NCI-H146 (cell line): ENCODE results near the gene SELENOP.
"Not testable (repeated sequence)": the region's sequence is repeated elsewhere in the genome, so short reads cannot be mapped to it uniquely, and the experiment has no call there.

Source experiments
- DNase-seq: peaks from one replicate; lab custom pipeline; 2025; lab: John Stamatoyannopoulos, UW

SELENOP gene

GRCh38 chr5:42826757-42827515 lies 15.2 kb upstream of the SELENOP start:
- DNase-seq: no peak

DNA sequence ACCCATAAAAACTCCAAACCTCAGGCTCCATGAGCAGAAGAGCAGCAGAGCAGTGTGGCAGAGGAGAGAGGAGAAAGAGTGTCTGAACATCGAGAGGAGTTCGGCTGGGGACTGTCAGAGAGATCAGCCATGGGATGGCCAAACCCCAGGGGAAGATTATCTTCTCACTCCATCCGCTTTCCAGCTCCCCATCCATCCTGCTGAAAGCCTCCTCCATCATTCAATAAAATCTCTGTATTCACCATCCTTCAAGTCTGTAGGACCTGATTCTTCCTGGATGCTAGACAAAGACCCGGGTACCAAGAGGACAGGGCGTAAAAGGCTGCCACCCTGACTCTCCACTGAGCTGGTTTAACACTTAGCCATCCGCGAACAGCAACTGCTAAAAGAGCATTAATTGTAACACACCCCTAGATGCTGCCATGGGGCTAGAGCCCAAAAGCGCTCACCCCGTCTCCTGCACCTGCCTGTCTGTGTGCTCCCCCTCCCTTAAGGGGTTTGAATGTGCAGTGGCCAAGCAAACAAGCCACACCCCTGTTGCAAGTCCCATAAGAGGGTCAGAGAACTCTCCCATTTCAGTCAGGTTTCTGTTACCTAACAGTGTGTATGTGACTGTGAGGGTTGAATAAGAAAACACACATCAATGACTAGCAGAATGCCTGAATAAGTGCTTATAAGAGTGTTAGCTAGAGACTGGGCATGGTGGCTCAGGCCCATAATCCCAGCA lies 13.9 kb upstream of the SELENOP start:
- DNase-seq: no peak

DNA sequence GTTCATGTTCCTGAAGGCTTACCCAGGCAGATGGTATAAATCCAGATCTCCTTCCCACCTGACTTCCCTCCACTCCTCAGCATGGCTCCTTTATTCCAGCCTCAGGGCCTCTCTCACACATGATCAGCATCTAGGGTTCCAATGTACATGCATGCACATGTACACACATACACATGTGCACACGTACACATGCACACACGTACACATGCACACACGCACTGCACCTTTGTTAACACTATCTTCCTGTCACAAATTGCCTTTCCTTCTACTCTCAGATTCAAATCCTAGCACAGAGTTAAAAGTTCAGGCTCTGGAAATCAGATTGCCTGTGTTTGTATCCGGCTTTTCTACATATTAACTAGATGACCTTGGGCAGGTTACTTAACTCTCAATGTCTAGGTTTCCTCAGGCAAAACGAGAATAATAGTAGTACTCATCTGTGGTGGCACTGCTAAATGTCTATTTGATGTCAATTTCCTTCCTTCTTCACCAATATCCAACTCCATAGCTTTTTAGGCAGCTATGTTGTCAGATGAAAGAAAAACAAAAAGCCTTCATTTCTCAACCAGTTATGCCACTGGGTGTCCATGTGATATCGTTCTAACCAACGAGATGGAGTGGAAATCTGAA lies 12.8 kb upstream of the SELENOP start:
- no peak for DNase-seq

DNA sequence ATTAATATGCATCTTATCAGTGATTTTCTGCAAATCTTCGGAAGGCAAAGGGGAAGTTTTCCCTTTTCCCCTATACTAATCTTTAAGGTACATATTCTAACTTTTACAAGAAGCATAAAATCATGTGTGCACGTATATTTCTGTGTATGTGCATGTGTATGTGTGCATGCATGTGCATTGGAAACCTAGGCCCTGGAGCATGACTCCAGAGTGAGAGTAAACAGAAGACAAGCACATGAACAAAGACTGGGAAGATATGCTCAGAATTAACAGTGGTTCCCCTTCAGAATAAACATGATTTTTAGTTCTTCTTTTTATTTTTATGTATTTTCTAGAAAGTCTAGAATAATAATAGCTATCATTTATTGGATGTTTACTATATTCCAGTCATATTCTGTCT lies 10.9 kb upstream of the SELENOP start:
- no peak for DNase-seq

DNA sequence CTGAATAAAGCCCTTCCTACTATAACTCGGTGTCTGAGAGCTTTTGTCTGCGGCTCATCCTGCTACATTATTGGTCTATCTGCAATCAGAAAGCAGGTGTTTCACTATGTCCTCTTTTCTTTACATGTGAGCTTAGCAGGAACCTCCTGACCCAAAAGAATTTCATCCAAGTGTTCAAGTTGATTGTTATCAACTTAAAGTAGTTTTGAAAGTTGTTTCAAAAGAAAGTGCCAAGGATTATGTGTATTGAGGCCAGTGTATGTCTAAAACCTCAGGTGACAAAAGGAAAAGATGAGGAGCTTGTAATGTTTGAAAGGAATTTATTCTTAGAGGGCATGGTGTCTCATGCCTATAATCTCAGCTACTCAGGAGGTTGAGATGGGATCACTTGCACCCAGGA lies 8.1 kb upstream of the SELENOP start:
- DNase-seq: no peak

DNA sequence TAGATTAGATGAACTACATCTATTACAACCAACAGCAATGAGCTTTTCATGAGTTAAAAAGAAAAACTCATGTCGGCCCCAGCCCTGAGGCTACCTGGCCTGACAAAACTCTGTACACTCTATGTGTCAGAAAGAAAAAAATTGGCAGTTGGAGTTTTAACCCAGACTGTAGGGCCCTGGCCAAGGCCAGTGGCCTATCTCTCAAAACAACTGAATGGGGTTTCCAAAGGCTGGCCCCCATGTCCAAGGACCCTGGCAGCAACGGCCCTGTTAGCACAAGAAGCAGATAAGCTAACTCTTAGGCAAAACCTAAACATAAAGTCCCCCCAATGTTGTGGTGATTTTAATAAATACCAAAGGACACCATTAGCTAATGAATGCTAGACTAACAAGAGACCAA lies 4.9 kb upstream of the SELENOP start:
- DNase-seq: not testable (repeated sequence)

DNA sequence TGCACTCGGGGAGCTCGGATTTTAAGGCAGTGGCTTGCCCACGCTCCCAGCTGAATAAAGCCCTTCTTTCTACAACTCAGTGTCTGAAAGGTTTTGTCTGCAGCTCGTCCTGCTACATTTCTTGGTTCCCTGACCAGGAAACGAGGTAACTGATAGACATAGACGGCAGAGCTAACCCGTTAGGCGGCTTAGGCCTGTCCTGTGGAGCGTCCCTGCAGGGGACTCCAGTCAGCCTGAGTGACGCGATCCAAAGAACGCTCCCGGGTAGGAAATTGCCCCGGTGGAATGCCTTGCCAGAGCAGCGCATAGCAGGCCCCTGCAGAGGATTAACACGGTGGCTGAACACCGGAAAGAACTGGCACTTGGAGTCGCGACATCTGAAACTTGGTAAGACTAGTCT lies 1.8 kb upstream of the SELENOP start:
- no peak for DNase-seq

DNA sequence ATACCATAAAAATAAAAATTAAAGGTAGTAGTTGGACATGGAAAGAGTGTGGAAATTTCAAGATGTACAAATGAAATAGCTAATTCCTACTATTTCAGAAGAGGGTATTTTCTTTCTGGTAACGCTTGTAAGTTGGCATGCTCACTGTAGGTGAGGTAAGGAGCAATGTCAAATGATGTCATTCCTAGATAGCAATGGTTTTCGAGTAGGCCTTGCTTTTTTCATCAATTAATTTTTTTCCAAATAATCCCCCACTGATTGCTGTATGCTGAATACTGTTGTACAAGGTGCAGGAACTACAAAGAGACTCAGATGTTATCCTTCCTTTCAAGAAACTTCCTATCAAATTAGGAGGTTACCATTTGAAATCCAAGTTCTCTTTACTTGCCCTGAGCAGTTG lies 928 bp upstream of the SELENOP start:
- DNase-seq: no peak

GRCh38 chr5:42810834-42811590 lies 680 bp downstream of the SELENOP start:
- no peak for DNase-seq

- DNase-seq: no peak
Observed at GRCh38 chr5:42808888-42809611, 2.6 kb downstream of the SELENOP start.

- DNase-seq: no peak
Observed at GRCh38 chr5:42807722-42808447, 3.8 kb downstream of the SELENOP start.

DNA sequence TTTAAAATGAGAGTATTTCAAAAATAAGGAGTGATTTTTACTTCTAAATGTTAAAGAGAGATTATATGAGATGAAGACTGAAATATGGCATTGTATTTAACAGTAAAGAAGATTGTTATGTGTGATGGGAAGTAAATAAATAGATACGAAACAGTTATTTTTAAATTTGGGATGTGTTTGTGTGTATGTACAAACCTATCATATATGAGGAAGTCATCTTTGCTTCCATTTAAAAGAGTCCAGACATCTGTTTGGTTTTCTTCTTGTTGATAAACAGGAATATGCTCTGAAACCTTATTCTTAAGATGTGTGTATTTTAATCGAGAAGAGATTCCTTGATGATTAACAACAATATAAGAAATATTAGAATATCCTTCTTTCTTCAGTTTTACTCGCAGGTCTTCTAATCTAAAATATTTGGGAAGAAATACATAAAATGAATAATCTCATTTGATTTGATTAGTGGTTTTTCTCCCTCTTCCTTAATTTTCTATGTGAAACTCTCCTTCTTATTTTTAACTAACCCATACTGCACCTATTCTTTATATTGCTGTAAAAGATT lies 4.9 kb downstream of the SELENOP start:
- no peak for DNase-seq

GRCh38 chr5:42806004-42806700 lies 5.5 kb downstream of the SELENOP start:
- DNase-seq: no peak

DNA sequence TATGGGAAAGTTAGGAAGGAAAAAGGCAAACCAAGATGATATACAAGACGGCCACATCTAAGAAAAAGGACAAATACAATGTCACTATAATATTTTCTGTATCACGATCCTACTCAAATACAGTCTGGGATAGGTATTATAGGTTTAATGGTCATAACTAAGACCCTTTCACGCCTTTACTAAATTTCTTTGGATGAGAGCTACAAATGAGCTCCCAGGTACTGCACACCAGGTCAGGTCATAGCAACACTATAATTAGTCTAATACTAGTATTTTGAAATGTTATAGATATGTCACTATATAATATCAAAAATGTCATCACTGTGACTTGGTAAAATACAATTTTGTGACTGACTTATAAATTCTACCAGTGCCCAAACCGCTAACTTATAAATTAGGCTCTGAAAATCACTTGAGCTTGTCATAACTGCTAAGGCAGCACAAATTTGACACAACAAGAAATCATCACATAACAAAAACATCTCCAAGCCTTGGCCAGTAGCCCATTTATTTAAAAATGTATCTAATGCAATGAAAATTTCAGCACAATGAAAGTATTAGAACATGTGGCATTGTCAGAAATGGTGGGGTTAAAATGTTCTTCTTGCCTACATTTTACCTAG lies 6.9 kb downstream of the SELENOP start:
- no peak for DNase-seq

DNA sequence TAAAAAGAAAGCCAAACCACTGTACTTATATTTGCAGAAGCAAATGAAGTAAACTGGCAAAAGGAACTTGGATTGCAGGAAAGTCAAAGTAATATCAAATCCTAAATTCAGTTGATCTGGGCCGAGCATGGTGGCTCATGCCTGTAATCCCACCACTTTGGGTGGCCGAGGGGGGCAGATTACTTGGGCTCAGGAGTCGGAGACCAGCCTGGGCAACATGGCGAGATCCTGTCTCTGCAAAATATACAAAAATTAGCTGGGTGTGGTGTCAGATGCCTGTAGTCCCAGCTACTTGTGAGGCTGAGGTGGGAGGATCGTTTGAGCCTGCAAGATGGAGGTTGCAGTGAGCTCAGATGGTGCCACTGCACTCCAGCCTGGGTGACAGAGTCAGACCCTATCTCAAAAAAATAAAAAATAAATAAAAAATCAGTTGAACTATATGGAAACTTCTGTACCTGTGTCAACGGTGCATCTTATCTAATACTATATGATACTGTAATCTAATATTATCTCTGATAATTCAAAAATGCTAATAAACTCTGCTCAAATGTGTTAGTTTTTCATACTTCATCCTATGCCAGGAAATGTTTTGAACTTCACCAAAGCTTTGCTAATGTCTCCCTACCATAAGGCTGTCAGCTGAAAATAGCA lies 10.1 kb downstream of the SELENOP start:
- DNase-seq: no peak

GRCh38 chr5:42800748-42801330 lies 10.9 kb downstream of the SELENOP start:
- DNase-seq: no peak

DNA sequence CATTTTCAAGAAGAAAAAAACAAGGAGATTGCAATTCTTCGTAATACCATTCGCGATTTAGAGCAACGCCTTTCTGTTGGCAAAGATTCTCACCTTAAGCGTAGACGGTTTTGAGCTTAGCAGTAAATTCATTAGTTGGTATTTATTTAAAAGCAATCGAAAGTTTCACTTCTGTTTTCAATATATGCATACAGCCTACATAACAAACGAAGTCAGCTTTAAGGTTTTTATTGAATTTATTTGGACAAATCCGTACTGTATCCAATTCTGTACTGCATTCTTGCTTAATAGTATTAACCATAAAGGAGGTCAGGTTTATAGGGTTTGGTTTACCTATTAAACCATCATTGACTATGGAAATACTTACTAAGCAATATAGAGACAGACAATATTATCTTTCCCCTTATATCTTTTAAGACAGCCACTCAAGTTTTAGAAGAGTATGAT lies 12.0 kb downstream of the SELENOP start:
- no peak for DNase-seq

GRCh38 chr5:42799241-42799608 lies 12.5 kb downstream of the SELENOP start:
- DNase-seq: no peak
